COLO668 (cell line): ENCODE measurements around the gene B4GALT1.
A peak's percentile ranks its signal among the peaks of the same experiment; 100 is the strongest.

Experiments used
- DNase-seq: peaks from one replicate; lab custom pipeline; 2025; ENCODE audit not compliant: unreplicated experiment; lab: John Stamatoyannopoulos, UW

Gene B4GALT1

GRCh38 chr9:33167084-33167971, at the start of gene B4GALT1:
B4GALT1 (minus strand) TSS chr9:33167336; CDS start chr9:33167169, 167 bp downstream.
- DNase-seq: peak; percentile 88

DNA sequence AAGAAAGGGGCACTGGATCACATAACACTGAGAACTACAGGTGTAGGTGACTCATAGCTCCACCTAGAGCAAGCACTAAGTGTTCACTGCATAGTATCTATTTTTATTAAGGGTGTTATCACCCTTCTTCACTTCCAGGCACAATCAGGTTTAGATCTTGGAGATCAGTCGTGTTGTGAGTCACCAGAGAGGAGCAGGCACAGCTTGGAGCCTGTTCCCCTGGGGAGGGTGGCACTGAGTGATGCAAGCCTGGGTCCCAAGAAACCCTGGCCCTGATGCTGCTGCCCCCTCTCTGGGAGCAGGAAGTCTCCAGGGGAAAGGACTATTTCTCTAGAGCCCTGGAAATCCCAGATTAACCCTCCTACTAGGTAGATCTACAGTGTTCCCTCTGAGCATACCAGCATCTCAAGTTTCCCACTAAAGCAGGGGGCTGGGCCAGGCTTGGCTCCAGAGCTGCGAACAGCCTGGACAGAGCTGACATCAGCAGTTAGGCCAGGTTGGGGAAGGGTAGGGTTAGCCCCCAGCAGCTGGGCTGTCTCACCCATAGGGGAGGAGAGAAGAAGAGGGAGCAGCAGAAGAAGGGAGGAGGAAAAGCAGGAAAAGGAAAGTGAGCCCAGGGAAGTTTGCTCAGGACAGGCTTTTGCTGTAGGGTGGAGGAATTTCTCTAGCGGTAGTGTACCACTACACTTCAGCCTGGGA, 44.7 kb upstream of the B4GALT1 start:
- DNase-seq: no peak

GRCh38 chr9:33210006-33210715, 43.0 kb upstream of the B4GALT1 start:
- no peak for DNase-seq

DNA sequence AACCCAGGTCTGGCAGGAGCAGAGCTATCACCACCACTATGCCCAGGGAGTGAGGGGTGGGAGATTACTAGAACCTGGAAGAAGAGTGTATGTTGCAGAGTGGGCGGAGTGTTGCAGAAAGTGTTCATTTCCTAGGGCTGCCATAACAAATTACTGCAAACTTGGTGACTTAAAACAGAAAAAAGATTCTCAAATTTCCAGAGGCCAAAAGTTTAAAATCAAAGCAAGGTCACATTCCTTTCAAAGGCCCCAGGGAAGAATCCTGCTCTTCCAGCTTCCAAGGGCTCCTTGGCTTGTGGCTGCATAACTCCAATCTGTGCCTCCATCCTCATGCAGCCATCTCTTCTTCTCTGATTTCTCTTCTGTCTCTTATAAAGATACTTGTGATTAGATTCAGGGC, 42.3 kb upstream of the B4GALT1 start:
- no peak for DNase-seq

GRCh38 chr9:33202552-33203201, 35.5 kb upstream of the B4GALT1 start:
- no peak for DNase-seq

- no peak for DNase-seq
Observed at GRCh38 chr9:33202018-33202417, 34.9 kb upstream of the B4GALT1 start.

- no peak for DNase-seq
Observed at GRCh38 chr9:33198165-33198564, 31.0 kb upstream of the B4GALT1 start.

DNA sequence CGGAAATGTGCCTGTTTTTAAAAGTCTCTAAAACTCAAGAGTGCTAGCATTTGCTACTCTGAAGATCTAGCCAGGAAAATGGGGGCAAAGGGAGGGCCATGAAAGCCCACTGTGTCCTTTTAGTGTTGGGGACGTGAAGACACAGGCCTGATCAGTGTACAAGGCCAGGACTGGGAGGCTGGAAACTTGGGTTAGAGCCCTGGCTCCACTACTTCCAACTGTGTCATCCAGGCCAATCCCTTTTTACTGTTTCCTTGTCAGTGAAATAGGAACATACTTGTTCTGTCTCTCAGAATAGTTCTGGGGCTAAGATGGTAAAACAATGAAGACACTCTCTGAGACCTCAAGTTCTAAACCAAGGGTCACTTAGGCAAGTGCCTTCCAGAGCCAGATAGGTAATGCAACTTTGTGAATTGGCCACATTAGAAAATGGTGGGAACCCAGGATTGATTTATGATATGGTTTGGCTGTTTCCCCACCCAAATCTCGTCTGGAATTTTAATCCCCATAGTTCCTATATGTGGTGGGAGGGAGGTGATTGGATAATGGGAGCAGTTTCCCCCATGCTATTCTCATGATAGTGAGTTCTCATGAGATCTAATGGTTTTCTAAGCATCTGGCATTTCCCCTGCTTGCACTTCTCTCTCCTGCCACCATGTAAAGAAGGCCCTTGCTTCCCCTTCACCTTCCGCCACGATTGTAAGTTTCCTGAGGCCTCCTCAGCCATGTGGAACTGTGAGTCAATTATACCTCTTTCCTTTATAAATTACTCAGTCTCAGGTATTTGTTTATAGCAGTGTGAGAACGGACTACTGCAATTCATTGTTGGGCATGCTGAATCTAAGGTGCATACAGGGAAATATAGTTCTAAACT, 30.4 kb upstream of the B4GALT1 start:
- DNase-seq: no peak

GRCh38 chr9:33196736-33197135, 29.6 kb upstream of the B4GALT1 start:
- DNase-seq: no peak

GRCh38 chr9:33193818-33194217, 26.7 kb upstream of the B4GALT1 start:
- no peak for DNase-seq

GRCh38 chr9:33192493-33193255, 25.5 kb upstream of the B4GALT1 start:
- DNase-seq: no peak

- no peak for DNase-seq
Observed at GRCh38 chr9:33190021-33190705, 23.0 kb upstream of the B4GALT1 start.

GRCh38 chr9:33189331-33189791, 22.2 kb upstream of the B4GALT1 start:
- DNase-seq: no peak

DNA sequence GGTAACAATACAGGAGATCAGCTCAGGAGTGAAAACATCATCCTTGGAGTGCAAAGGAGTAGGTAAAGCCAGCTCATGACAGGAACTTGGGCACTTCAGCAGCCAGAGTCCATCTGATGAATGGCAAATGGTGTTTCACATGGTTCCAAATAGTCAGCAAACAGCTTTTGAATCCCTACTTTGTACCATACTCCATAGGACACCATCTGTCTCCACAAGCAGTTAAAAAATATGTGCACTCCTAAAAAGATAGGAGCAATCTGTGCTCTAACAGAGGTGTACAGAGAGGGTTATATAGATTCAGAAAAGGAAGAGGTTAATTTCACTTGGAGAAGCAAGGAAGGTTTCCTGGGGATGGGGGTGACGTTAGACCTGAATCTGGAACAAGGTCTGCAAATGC, 21.6 kb upstream of the B4GALT1 start:
- DNase-seq: no peak

GRCh38 chr9:33187519-33188218, 20.5 kb upstream of the B4GALT1 start:
- no peak for DNase-seq

- DNase-seq: no peak
Observed at GRCh38 chr9:33186457-33187168, 19.5 kb upstream of the B4GALT1 start.

DNA sequence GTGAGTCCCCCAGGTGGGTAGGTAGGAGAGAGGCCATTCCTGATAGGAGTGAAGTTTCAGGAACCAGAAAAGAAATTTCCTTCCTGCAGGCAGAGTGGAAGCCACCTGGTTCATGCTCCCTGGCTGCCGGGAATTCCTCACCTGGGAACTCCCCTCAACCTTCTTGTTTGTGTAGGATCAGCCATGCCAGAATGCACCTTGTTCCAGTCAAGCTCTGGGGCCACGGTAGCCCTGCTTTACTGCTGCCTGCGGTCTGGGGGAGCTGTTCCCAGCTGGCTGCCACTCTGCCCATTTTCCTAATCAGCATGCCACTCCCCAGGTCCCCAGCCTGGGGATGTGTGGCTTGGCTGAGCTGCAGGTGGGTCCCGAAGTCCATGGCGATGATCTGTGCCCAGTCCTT, 18.7 kb upstream of the B4GALT1 start:
- DNase-seq: no peak

DNA sequence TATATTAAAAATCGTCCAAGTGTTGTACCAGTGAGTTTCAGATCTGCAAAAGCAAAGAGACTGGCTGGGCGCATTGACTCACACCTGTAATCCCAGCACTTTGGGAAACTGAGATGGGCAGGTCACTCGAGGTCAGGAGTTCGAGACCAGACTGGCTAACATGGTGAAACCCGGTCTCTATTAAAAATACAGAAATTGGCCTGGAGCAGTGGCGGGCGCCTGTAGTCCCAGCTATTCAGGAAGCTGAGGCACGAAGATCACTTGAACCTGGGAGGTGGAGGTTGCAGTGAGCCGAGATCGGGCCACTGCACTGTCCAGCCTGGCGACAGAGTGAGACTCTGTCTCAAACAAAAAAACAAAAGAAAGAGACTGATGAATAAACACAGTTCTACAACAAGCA, 18.3 kb upstream of the B4GALT1 start:
- DNase-seq: no peak
